Measurements from ENCODE around the gene TLCD3B.

- TF ChIP-seq POLR2A (IDR thresholded peaks at IDR 0.05; ENCODE audit: low read depth) (no peak), CTCF (IDR thresholded peaks at IDR 0.05) (no peak)
These were observed 33.6 kb upstream of the TLCD3B start for GRCh38 chr16:30064729-30065101.
